Measurements from ENCODE around the gene TCF7L2.

TCF7L2 gene

GRCh38 chr10:113053091-113053490 is 103.0 kb downstream of the TCF7L2 start:
- Histone ChIP-seq H3K4me3 (no peak overlapping the region), H3K36me3 (no peaks in the 10 kb centered on the region), H3K27ac (peak overlapping the region; percentile 64 to 86), H3K9me3 (no peaks in the 10 kb centered on the region), H3K4me1 (peaks cover 0 to 100% (median 84%) of the 10 kb centered on the region in 4 donors), H3K27me3 (no peaks in the 10 kb centered on the region)
- TF ChIP-seq CTCF (IDR thresholded peaks at IDR 0.05), result no peak
- intact Hi-C loops (cut with DNase I; ENCODE audit: low total_unique reads), result loop anchor here (10.0 kb wide), 1 partner anchor 98 kb away; the partner anchor contains the start of gene TCF7L2
- DNase-seq, result peak; percentile 67 to 92

GRCh38 chr10:113053881-113054280 is 103.8 kb downstream of the TCF7L2 start:
- no peaks in the 10 kb centered on the region for H3K27me3 ChIP-seq
- DNase-seq, result no peak
- no peak for TF ChIP-seq CTCF (IDR thresholded peaks at IDR 0.05)
- H3K36me3 ChIP-seq, result no peaks in the 10 kb centered on the region
- H3K9me3 ChIP-seq, result no peaks in the 10 kb centered on the region
- H3K27ac ChIP-seq, result peak overlapping the region; percentile 64 to 86
- H3K4me1 ChIP-seq, result peaks cover 0 to 100% (median 84%) of the 10 kb centered on the region in 4 donors
- H3K4me3 ChIP-seq, result no peak overlapping the region
- intact Hi-C loops (cut with DNase I; ENCODE audit: low total_unique reads), result loop anchor here (10.0 kb wide), 1 partner anchor 99 kb away; the partner anchor contains the start of gene TCF7L2

- intact Hi-C loops (cut with DNase I; ENCODE audit: low total_unique reads), result loop anchor here (10.0 kb wide), 1 partner anchor 101 kb away; the partner anchor contains the start of gene TCF7L2
- DNase-seq, result no peak
- Histone ChIP-seq H3K36me3 (no peaks in the 10 kb centered on the region), H3K4me3 (no peak overlapping the region), H3K27me3 (no peaks in the 10 kb centered on the region), H3K27ac (peak overlapping the region; percentile 84 to 86), H3K4me1 (peaks cover 0 to 100% (median 84%) of the 10 kb centered on the region in 4 donors), H3K9me3 (no peaks in the 10 kb centered on the region)
- no peak for TF ChIP-seq CTCF (IDR thresholded peaks at IDR 0.05)
Measured at GRCh38 chr10:113055458-113055857, 105.4 kb downstream of the TCF7L2 start.

GRCh38 chr10:113056030-113056429 is 106.0 kb downstream of the TCF7L2 start:
- Histone ChIP-seq H3K27me3 (no peaks in the 10 kb centered on the region), H3K27ac (peak overlapping the region; percentile 84 to 86), H3K36me3 (no peaks in the 10 kb centered on the region), H3K4me1 (peaks cover 0 to 100% (median 85%) of the 10 kb centered on the region in 4 donors), H3K9me3 (no peaks in the 10 kb centered on the region), H3K4me3 (no peak overlapping the region)
- intact Hi-C loops (cut with DNase I; ENCODE audit: low total_unique reads), result loop anchor here (10.0 kb wide), 1 partner anchor 101 kb away; the partner anchor contains the start of gene TCF7L2
- no peak for TF ChIP-seq CTCF (IDR thresholded peaks at IDR 0.05)
- DNase-seq, result no peak

- DNase-seq, result peak in 1 of 2 donors; percentile 70
- peaks cover 0 to 100% (median 87%) of the 10 kb centered on the region in 4 donors for H3K4me1 ChIP-seq
- H3K4me3 ChIP-seq, result no peak overlapping the region
- intact Hi-C loops (cut with DNase I; ENCODE audit: low total_unique reads), result loop anchor here (10.0 kb wide), 1 partner anchor 102 kb away; the partner anchor contains the start of gene TCF7L2
- peak overlapping the region; percentile 84 to 86 for H3K27ac ChIP-seq
- H3K9me3 ChIP-seq, result no peaks in the 10 kb centered on the region
- no peaks in the 10 kb centered on the region for H3K36me3 ChIP-seq
- no peaks in the 10 kb centered on the region for H3K27me3 ChIP-seq
- TF ChIP-seq CTCF (IDR thresholded peaks at IDR 0.05), result no peak
Measured at GRCh38 chr10:113056441-113057021, 106.5 kb downstream of the TCF7L2 start.
